HG03175 (cell line): ENCODE measurements around the gene FCER1G.
A peak's percentile ranks its signal among the peaks of the same experiment; 100 is the strongest.
"Not testable (repeated sequence)": the region's sequence is repeated elsewhere in the genome, so short reads cannot be mapped to it uniquely, and the experiment has no call there.

Experiments used
- ATAC-seq: cut with Tn5 transposase; IDR thresholded peaks from one replicate; pipeline ENCODE4 v1.9.1; 2021; ENCODE audit warnings: mild to moderate bottlenecking, moderate library complexity; ENCODE audit not compliant: unreplicated experiment

Gene FCER1G

GRCh38 chr1:161227196-161227871, 12.2 kb downstream of the FCER1G start:
- ATAC-seq: peak; percentile 50

DNA sequence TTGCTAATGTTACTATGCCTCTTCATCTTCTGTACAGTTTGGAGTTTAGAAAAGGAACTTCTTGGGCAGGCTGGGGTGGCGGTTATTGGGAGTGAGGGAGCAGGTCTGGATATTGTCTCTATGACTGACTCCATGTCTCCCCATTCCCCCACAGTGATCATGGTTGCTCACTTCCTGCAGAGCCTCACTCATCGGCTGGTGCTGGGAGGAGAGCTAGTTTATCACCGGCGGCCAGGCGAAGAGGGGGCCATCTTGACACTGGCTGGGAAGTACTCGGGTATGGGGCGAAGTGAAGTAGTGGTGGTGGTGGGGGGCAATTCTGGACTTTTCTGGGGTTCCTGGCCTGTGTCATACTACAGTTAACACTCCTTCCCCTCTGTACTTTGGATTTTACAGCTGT, 12.9 kb downstream of the FCER1G start:
- ATAC-seq: no peak

DNA sequence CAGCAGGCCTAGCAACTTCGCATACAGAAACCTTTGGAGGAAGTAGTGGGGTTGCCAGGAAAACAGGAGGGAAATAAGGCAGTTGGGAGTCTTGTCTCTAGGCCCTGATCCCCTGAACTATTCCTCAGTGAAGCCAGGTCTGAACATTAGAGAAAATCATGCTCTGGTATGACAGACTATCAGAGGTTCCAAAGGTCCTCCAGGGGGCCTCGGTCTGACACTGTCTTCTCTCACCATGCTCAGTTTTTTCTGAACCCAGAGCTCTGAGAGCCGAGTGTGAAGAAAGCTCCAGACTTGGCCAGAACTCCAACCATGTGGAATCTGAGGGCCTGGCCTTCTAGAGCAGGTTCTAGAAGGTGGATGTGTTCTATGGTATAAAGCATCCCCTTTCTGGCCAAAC, 14.8 kb downstream of the FCER1G start:
- ATAC-seq: no peak

GRCh38 chr1:161230762-161231161, 15.7 kb downstream of the FCER1G start:
- ATAC-seq: no peak

GRCh38 chr1:161233102-161233501, 18.0 kb downstream of the FCER1G start:
- ATAC-seq: no peak

DNA sequence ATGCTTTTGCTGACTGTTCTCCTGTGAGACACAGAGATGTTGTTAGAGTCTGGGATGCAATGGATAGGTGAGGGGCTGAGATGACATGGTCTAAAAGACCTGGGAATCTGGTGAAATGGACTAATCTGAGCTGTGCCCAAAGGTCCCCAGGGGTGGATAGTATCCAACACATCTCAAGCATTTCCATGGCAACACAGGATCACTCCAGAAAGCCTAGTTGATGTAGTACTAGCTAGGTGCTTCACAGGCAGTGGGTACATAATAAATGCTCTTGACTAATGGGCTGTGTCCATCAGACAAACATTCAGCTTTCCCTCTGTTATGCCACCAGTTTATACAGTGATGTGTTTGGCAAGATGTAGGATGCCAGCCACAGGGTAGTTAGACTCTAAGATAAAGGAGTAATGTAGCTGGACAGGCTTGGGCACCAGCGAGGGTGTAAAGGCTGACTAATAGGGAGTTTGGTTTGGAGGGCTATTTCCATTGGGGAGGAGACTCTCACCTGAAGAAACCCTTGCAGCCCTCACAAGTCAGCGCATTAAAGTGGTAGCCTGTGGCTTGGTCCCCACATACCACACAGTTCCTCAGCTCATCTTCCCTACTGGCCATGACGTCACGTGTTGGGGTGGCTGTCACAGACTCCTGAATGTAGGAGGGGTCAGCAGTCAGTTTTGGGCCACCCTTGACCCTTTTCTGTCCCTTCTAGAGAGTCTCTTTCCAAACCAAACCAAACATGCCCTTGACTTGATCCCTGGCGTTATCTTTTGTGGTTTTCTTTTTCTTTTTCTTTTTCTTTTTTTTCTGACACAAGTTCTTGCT, 21.1 kb downstream of the FCER1G start:
- no peak for ATAC-seq

- ATAC-seq: no peak
Measured at GRCh38 chr1:161238039-161238473, 23.0 kb downstream of the FCER1G start, which contains the start of gene NR1I3. Gene NR1I3 (minus strand): TSS chr1:161238203. CDS start chr1:161236565, 1,638 bp downstream.

GRCh38 chr1:161241682-161242081, 26.6 kb downstream of the FCER1G start:
- no peak for ATAC-seq

GRCh38 chr1:161242313-161242712, 27.2 kb downstream of the FCER1G start:
- no peak for ATAC-seq

- no peak for ATAC-seq
Measured at GRCh38 chr1:161244888-161245287, 29.8 kb downstream of the FCER1G start.

- ATAC-seq: not testable (repeated sequence)
Measured at GRCh38 chr1:161250100-161250499, 35.0 kb downstream of the FCER1G start.

GRCh38 chr1:161250829-161251228, 35.7 kb downstream of the FCER1G start:
- no peak for ATAC-seq

DNA sequence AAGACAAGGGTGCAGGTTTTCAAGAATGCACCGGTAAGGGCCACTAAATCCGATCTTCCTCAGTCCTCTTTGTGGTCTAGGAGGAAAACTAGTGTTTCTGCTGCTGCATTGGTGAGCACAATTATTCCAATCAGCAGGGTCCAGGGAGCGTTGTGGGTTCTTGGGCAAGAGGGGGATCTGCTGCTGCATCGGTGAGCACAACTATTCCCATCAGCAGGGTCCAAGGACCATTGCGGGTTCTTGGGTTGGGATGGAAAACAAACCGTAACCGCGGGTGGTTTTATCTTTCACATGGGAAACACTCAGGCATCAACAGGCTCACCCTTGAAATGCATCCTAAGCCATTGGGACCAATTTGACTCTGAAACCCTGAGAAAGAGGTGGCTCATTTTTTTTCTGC, 36.5 kb downstream of the FCER1G start:
- ATAC-seq: no peak

DNA sequence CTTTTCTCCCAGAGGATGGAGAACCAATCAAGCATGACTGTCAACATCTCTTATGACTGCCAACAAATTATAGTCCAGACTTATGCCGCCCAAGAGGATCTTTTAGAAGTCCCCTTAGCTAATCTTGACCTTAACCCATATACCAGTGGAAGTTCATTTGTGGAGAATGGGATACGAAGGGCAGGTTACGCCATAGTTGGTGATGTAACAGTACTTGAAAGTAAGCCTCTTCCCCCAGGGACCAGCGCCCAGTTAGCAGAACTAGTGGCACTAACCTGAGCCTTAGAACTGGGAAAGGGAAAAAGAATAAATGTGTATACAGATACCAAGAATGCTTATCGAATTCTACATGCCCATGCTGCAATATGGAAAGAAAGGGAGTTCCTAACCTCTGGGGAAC, 40.2 kb downstream of the FCER1G start:
- not testable (repeated sequence) for ATAC-seq

- not testable (repeated sequence) for ATAC-seq
Measured at GRCh38 chr1:161255955-161256520, 40.9 kb downstream of the FCER1G start.

- not testable (repeated sequence) for ATAC-seq
Measured at GRCh38 chr1:161257109-161257508, 42.0 kb downstream of the FCER1G start.

DNA sequence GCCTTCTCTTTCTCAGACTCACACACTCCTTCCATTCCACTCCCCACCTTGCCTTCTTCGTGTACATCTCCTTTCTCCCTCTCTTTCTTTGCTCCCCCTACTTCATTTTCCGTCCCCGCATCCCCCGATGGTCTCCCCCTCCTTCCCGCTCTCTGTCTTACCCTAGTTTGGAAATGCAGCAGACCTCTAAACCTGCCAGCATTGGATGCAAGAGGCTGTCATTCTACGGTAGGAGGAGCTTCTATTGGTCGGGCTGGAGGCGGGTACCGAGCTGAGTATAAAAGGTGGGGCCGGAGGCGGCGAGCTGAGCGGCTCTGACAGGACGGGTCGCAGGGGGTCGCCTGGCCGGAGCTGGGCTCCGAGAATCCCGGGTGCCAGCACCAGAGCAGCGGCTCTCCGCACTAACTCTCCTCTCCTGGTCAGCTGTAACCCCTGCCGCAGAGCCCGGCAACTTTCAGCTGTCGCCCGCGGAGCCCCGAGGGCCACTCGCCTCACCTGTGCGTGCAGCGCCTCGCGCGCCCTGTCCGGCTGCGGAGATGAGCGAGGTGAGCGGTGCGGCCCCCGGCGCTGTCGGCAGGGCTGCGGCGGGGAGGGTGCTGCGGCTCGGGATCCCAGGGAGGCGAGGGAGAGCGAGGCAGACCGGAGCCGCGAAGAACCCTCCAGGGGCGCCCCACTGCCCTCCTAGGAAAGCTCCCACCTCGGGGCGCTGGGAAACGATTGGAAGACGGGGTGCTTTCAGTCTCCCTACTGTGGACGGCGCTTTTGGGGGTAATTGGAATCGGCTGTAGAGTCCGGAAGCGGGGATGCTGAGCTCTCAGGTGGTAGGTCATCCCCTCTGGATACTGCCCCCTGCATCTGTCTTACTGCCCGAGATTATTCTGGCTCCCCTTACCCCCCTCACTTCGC, 43.6 kb downstream of the FCER1G start, which contains the start of gene PCP4L1:
Gene PCP4L1, plus strand, starts transcription at position 307 of the 906 bp plus-strand sequence. Its CDS starts 230 bp downstream, at position 537.
- ATAC-seq: no peak

DNA sequence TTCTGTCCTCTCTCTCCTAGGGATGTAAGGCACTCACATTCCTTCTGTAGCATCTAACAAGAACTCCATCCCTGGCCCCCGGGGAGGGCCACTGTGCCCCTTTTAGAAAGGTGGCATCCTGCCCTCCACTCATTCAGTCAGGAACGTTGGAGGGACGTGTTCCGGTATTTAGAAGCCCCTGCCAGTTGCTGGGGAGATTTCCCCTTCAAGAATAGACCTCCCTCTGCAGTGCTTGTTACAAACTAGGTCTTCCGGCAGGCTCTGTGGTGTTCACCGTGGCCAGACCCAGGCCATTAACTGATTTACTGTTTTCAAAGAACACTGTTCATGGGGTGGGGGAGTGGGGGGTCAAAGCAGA, 44.2 kb downstream of the FCER1G start:
- no peak for ATAC-seq

- no peak for ATAC-seq
Measured at GRCh38 chr1:161259765-161260164, 44.7 kb downstream of the FCER1G start.

GRCh38 chr1:161260376-161261260, 45.5 kb downstream of the FCER1G start:
- ATAC-seq: no peak
